Measurements from ENCODE around the gene WDR18.

The WDR18 gene

DNA sequence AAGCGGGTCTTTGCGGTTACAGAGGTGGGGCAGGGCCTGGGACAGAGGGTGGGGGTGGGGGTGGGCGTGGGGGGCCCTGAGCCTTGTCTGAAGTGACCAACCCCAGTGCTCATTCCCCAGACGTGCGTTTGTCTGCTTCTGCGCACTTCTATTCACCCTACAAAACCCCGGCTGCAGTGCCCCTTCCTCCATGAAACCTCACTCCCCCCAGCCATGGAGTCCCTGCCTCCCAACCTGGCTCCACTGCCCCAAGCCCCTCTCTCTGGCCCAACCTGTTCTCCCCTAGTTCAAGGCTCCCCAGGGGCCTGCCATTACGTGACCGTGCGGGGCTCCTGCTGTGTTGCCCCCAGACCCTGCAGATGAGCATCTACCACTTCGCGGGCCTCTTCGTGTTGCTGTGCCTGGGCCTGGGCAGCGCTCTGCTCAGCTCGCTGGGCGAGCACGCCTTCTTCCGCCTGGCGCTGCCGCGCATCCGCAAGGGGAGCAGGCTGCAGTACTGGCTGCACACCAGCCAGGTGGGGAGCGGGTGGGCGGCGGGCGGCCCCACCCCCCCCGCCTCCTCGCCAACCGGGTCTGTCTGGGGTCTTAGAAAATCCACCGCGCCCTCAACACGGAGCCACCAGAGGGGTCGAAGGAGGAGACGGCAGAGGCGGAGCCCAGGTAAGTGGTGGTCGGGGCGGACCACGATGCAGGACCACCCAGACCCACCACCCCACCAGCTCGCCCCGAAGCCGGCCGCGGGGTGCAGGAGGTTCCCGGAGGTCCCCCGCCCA is 24.3 kb downstream of the WDR18 start:
- DNase-seq, result no peak

DNA sequence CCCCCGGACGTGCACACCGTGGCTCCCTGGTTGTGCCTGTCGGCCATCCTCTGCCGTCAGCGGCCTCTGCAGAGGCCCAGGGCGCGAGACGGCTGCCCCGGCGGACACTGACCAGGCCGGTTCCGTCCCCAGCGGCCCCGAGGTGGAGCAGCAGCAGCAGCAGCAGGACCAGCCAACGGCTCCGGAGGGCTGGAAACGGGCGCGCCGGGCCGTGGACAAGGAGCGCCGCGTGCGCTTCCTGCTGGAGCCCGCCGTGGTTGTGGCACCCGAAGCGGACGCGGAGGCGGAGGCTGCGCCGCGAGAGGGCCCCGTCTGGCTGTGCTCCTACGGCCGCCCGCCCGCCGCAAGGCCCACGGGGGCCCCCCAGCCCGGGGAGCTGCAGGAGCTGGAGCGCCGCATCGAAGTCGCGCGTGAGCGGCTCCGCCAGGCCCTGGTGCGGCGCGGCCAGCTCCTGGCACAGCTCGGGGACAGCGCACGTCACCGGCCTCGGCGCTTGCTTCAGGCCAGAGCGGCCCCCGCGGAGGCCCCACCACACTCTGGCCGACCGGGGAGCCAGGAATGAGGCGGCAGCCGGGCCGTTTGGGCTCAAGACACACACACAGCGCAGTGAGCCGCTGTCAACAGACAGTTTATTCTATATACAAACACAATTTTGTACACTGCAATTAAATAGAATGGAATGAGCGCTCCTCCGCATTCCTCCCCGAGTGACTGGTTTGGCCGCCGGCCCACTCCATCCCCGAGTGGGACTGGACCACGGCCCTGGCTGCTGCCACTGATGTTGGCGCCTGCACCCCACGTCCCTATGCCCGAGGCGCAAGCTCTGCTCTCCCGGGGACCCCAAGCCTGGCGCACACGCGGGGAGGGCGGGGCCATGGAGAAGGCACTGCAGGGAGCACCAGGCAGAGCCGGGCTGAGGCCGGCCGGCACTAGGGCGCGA is 25.2 kb downstream of the WDR18 start:
- DNase-seq, result no peak

DNA sequence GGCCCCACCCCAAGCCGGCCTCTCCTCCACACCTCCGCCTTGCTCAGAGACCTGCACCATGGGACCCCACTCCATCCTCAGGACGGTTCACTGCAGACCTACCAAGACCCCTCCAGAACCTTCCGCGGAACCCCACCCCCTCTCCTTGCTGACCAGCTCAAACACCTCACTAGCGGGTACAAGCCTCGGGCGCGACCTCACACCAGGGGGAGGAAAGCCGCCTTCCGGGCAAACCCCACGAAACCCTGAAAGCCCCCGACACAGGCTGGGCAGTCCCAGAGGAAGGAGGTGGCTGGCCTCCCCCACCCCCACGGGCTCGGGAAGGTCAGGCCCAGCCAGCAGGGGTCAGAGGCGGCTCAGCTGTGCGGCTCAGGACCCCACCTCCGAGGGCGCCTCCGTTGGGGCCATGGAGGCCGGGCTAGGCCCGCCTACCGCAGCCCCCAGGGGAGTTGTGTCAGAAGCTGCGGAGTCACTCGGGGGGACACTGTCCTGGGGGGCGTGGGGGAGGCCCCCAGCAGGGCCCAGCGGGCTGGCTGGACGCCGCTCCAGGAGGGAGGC is 25.9 kb downstream of the WDR18 start:
- DNase-seq, result no peak

DNA sequence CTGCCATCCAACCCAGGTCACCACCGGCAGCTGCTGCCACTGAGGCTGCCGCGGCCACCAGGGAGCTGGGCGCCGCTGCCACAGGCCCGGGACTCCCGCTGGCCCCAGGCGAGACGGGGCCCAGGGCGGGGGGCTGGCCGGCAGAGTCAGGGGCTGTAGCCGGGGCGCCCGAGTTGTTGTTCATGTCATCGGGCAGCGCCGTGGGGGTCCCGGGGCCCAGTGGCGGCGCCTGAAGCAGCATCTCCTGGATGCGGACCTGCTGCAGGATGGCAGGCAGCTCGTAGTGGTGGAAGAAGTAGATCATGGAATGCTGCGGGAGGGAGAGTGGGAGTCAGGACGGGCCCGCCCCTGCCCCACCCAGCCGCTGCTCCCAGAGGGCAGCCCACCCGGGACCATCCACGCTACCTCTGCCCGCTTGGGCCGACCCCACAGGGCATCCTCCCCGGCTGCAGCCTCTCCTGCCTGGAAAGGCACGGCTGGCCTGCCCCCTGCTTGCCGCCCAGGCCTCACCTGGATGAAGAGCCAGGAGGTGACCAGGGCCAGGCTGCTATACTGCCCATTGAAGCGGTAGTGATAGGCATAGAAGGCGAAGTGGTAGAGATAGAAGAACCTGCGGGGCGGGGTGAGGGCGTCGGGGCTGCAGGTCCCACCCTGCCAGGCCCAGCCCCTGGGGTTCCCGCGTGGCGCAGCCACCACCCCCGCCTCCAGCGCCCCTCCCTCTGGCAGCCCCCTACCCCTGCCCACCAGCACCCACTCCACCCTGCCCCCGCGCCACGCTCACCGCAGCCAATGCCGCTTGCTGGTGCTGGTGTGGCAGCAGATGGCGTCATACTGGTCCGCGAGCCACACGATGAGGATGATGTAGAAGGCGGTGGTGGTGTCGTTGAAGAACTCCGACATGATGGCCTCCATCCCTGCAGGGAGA is 26.7 kb downstream of the WDR18 start:
- no peak for DNase-seq

GRCh38 chr19:1011831-1012333 is 27.7 kb downstream of the WDR18 start:
- no peak for DNase-seq

DNA sequence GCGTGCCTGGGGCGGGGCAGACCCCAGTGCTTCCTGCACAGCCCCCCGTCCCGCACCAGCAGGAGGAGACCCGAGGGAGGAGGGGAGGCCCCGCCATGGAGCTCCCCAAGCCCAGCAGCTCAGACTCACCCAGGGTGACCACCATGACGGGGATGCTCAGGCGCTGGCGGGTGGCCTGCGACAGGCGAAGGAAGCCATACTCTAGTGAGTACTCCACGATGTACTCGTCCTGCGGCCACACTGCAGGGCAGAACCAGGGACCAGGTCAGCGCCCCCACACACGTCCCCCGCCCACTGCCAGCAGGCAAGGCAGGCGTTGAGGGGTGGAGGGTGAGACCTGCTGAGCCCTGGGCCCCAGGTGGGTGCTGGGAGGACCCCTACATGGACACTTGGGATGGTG is 28.2 kb downstream of the WDR18 start:
- DNase-seq, result no peak

DNA sequence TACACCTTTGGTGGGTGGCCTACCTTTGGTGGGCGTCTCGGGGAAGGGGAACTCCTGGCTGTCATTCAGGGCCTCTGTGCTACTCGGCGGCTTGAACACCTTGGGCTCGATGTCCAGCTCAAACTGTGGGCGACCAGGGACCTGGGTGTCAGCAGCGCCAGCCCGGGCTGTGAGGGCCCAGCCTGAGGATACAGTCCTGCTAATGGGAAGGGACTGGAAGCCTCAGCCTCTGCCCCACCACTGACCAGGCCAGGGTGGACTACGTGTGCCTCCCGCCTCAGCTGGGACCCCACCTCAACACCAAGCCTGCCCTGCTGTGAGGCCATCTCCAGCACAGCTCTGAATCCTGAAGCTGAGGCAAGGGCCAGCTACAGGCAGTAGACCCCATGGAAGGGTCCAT is 29.1 kb downstream of the WDR18 start:
- no peak for DNase-seq

DNA sequence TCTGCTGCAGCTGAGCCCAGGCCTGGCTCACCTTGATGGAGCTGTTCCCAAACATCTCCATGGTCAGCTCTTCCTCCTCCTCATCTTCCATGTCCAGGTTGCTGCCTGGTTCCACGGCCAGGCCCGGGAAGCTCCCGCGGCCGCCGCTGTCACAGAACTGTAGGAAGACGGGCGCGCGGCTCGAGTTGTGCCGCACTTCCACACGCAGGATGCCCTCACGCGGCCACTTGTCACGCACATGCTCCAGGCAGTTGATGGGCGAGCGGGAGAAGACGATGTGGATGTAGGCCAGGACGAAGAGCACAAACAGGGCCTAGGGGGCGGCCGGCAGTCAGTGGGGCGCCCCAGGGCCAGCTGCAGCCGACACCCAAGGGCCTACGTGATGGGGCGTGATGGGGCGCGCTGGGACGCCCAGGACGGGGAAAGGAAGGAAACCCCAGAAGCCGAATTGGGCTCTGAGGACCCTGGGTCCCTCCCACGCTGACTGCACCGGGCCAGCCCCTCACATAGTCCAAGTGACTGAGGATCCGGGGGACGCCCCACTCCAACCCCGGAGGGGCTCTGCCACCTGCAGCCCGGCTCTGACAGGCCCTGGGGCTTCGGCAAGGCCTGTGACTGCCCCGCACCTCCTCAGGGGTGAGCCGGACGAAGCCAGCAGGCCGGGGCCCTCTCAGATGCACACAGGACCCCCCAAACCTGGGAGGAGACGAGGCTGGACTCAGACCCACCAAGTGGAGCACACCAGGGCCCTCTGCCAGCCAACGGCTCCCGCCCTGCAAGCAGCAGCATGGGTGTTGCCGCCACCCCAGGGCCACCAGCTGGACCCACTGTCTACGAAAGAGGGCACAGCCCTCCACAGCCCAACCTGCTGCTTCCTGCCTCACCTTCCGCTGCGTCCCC is 30.3 kb downstream of the WDR18 start:
- DNase-seq, result no peak

GRCh38 chr19:1015061-1015781 is 31.1 kb downstream of the WDR18 start:
- DNase-seq, result no peak

DNA sequence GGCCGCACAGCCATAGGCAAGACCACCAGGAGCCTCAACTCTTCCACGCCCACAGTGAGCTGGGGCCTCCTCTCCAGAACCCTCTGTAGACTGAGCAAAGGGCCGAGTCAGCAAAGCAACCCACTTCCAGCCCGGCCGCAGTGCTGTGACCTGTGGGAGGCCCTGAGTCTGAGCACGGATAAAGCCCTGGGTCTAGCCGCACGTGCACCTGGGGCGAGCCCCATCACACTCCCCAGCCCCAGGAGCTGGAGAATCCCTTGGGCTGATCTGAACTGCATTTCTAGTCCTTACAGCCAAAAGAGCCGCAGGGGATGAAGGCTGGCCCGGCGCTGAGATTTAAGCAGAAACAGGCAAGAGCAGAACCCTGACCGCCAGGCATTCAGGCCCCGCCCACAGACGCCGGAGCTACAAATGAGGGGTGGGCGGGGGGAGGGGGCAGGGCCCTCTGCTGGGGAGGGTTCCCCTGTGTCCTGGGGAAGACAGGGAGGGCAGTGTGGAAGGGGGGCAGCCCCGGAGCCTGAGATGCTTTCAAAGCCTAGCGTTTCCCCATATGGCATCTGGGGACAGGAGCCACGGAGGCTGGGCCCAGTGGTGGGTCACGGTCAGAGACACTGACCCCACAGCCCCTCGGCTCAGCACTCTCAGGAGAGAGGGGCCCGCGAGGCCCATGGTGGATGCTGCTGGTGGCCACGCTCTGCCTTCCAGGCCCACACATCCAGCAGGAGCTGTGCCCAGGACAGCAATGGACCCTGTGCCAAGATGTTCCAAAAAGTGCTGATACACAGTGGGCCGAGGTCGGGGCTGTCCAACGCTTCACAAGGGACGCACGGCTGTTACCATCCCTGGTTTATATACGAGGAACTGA is 31.9 kb downstream of the WDR18 start:
- no peak for DNase-seq

DNA sequence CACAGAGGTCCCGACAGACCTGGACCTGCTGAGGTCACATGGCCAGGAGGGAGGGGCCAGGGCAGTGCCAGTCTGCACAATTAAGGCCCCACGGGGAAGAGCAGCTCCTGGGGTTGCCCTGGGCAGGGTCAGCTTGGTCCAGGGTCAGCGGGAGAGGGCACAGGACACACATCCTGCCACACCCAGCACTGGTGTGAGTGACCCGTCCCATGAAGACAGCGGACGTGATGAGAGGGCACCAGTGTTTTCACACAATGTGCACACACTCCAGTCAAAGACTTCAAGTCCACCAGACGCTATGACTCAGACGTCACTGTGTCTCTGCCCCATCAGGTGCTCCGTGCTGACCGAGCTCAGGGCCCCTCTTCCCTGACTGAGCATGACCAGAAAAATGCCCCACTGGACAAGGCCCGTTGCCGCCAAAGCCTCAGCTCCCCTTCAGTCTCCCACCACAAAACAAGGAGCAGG is 32.5 kb downstream of the WDR18 start:
- no peak for DNase-seq

GRCh38 chr19:1017115-1017905 is 33.2 kb downstream of the WDR18 start:
- no peak for DNase-seq

DNA sequence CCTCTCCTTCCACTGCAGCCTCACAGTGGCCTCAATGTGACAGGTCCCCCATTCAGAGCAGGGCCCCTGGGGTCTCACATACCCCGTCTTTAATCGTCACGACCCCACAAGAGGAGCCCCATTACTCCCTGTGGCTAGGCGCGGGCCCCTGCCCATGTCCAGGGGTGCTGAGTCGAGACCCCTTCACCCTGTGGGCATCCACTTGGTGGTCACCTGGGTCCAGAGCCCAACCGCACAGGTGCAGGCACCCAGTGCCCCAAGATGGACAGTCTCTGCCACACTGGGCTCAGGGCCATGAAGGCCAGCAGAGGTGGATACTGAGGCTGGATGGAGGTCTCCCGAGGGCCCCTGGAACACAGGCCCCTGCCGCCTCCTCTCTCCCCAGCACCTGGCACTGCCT is 33.8 kb downstream of the WDR18 start:
- DNase-seq, result no peak

- DNase-seq, result no peak
Measured at GRCh38 chr19:1018393-1018792, 34.2 kb downstream of the WDR18 start.

GRCh38 chr19:1018932-1019615 is 34.9 kb downstream of the WDR18 start:
- DNase-seq, result no peak

- DNase-seq, result no peak
Measured at GRCh38 chr19:1019616-1019961, 35.4 kb downstream of the WDR18 start.

- peak; percentile 34 for DNase-seq
Measured at GRCh38 chr19:1019980-1020867, 36.1 kb downstream of the WDR18 start.
